H1 (cell line): ENCODE measurements around the gene NTRK2. TPM values are rescaled to one million over a fixed set of nuclear protein-coding genes. Genes with fewer than 3 reads are reported as not detected.

Experiments used
- CTCF ChIA-PET: fragments of 300-600 bp; sonication (Branson Sonifier 250); formaldehyde crosslinking; loops from one replicate; lab custom pipeline; 2021; ENCODE audit not compliant: partially characterized antibody; lab: Charles Lee
- POLR2A ChIA-PET: fragments of 300-600 bp; sonication (Branson Sonifier 250); formaldehyde crosslinking; loops from one replicate; lab custom pipeline; 2021; ENCODE audit warnings: inconsistent platforms; ENCODE audit not compliant: partially characterized antibody; lab: Charles Lee
- DNase-seq, 2 experiments: peaks; one replicate each; pipeline versions ENCODE4 v3.0.0 to v3.0.0-alpha.2; 2010 to 2022; ENCODE audit warnings: low spot score in 2 of 2, low read depth in 1 of 2, mixed read lengths in 1 of 2
- FAIRE-seq: peaks from 2 replicates; lab custom pipeline; 2011; peaks lifted over from hg19 to GRCh38; lab: Jason Lieb, UNC
- H2AFZ ChIP-seq: 2 replicates; pipeline ENCODE4 v1.8.1; 2012; ENCODE audit warnings: low read length, inconsistent platforms
- H2AK5ac ChIP-seq: 2 replicates; pipeline ENCODE4 v1.6.1; 2013; ENCODE audit warnings: low read depth, low read length
- H2BK120ac ChIP-seq: replicated peaks from 2 replicates; pipeline ENCODE3; 2013; ENCODE audit warnings: low read depth, low read length, inconsistent platforms
- H2BK12ac ChIP-seq: 2 replicates; pipeline ENCODE4 v1.6.1; 2013; ENCODE audit warnings: low read depth, low read length
- H2BK15ac ChIP-seq: 2 replicates; pipeline ENCODE4 v1.6.1; 2013; ENCODE audit warnings: low read length
- H2BK20ac ChIP-seq: 2 replicates; pipeline ENCODE4 v1.6.1; 2013; ENCODE audit warnings: low read length
- H2BK5ac ChIP-seq: 2 replicates; pipeline ENCODE4 v1.6.1; 2013; ENCODE audit warnings: low read depth, low read length
- H3K14ac ChIP-seq: 2 replicates; pipeline ENCODE4 v1.6.1; 2013; ENCODE audit warnings: inconsistent platforms; ENCODE audit not compliant: insufficient read length
- H3K18ac ChIP-seq: 2 replicates; pipeline ENCODE4 v1.6.1; 2013; ENCODE audit warnings: low read length; ENCODE audit errors: extremely low read depth
- H3K23ac ChIP-seq: 2 replicates; pipeline ENCODE4 v1.6.1; 2013; ENCODE audit warnings: inconsistent platforms; ENCODE audit not compliant: insufficient read length
- H3K23me2 ChIP-seq: 2 replicates; pipeline ENCODE4 v1.6.1; 2013; ENCODE audit warnings: low read depth, low read length
- H3K27ac ChIP-seq: 2 replicates; pipeline ENCODE4 v1.6.1; 2011; ENCODE audit warnings: low read depth, low read length, inconsistent platforms
- H3K27me3 ChIP-seq, 4 experiments: replicated peaks in 1 of 4; 1 replicate in 1 of 4; 2 replicates in 3 of 4; pipeline versions ENCODE4 v1.6.1 to v1.8.1; 2011 to 2013; ENCODE audit warnings: low read length in 3 of 4, mild to moderate bottlenecking in 3 of 4, inconsistent platforms in 2 of 4, mixed read lengths in 2 of 4, moderate library complexity in 1 of 4; ENCODE audit not compliant: control insufficient read depth in 3 of 4, insufficient read depth in 3 of 4; ENCODE audit errors: extremely low read depth in 1 of 4
- H3K36me3 ChIP-seq, 4 experiments: 2 replicates each; pipeline versions ENCODE4 v1.6.1 to v1.8.1; 2011 to 2013; ENCODE audit warnings: mild to moderate bottlenecking in 4 of 4, low read length in 3 of 4, moderate library complexity in 2 of 4, control low read depth in 1 of 4, inconsistent platforms in 1 of 4; ENCODE audit not compliant: insufficient read depth in 4 of 4, control insufficient read depth in 2 of 4
- H3K4ac ChIP-seq: replicated peaks from 2 replicates; pipeline ENCODE3; 2013; ENCODE audit warnings: low read length, low read depth, mixed read lengths, inconsistent platforms; ENCODE audit not compliant: insufficient read length
- H3K4me1 ChIP-seq, 4 experiments: replicated peaks in 1 of 4; 1 replicate in 1 of 4; 2 replicates in 3 of 4; pipeline versions ENCODE4 v1.6.1 to v1.8.1; 2011 to 2013; ENCODE audit warnings: low read length in 3 of 4, inconsistent platforms in 2 of 4, mixed read lengths in 1 of 4; ENCODE audit not compliant: insufficient read depth in 4 of 4, control insufficient read depth in 3 of 4
- H3K4me2 ChIP-seq, 2 experiments: 2 replicates each; pipeline versions ENCODE4 v1.6.1 to v1.8.1; 2011 to 2013; ENCODE audit warnings: low read depth in 2 of 2, low read length in 2 of 2, control low read depth in 1 of 2, inconsistent platforms in 1 of 2, mild to moderate bottlenecking in 1 of 2; ENCODE audit not compliant: insufficient read depth in 1 of 2
- H3K4me3 ChIP-seq, 4 experiments: fragments of 200-600, 300-600 bp in 1 of 4; sonication (generic), shearing (Covaris generic), sonication (Bioruptor Twin) in 1 of 4; 2 replicates each; pipeline versions ENCODE4 v1.5.1 to v1.8.1; 2011 to 2016; ENCODE audit warnings: low read length in 4 of 4, low read depth in 3 of 4, control low read depth in 2 of 4, inconsistent platforms in 2 of 4, mild to moderate bottlenecking in 2 of 4, mixed read lengths in 1 of 4, moderate library complexity in 1 of 4; ENCODE audit not compliant: insufficient read depth in 2 of 4; ENCODE audit errors: extremely low read depth in 1 of 4
- H3K56ac ChIP-seq: replicated peaks from 2 replicates; pipeline ENCODE3; 2013; ENCODE audit warnings: low read depth, mild to moderate bottlenecking, mixed read lengths, low read length, inconsistent platforms; ENCODE audit not compliant: insufficient read length
- H3K79me1 ChIP-seq: 2 replicates; pipeline ENCODE4 v1.6.1; 2013; ENCODE audit warnings: low read depth, low read length, control low read depth
- H3K79me2 ChIP-seq, 2 experiments: 2 replicates each; pipeline versions ENCODE4 v1.6.1 to v1.8.1; 2012 to 2013; ENCODE audit warnings: low read length in 2 of 2, mild to moderate bottlenecking in 2 of 2, inconsistent platforms in 1 of 2; ENCODE audit not compliant: insufficient read depth in 2 of 2, control insufficient read depth in 1 of 2
- H3K9ac ChIP-seq, 4 experiments: replicated peaks in 1 of 4; 1 replicate in 1 of 4; 2 replicates in 3 of 4; pipeline versions ENCODE4 v1.6.1 to v1.8.1; 2011 to 2013; ENCODE audit warnings: low read depth in 3 of 4, low read length in 3 of 4, control low read depth in 2 of 4, mild to moderate bottlenecking in 2 of 4, moderate library complexity in 2 of 4, inconsistent platforms in 1 of 4; ENCODE audit errors: extremely low read depth in 1 of 4
- H3K9me3 ChIP-seq, 2 experiments: 2 replicates each; pipeline versions ENCODE4 v1.6.1 to v1.8.1; 2012 to 2013; ENCODE audit warnings: mild to moderate bottlenecking in 2 of 2, moderate library complexity in 2 of 2, control low read depth in 1 of 2, inconsistent platforms in 1 of 2, low read depth in 1 of 2, low read length in 1 of 2, mixed read lengths in 1 of 2; ENCODE audit not compliant: insufficient read depth in 2 of 2
- H4K20me1 ChIP-seq, 2 experiments: replicated peaks in 1 of 2; 2 replicates each; pipeline versions ENCODE3 to v1.8.1; 2011 to 2013; ENCODE audit warnings: inconsistent platforms in 2 of 2, low read length in 2 of 2, mild to moderate bottlenecking in 1 of 2; ENCODE audit not compliant: insufficient read depth in 2 of 2, control insufficient read depth in 1 of 2
- H4K5ac ChIP-seq: 2 replicates; pipeline ENCODE4 v1.6.1; 2013; ENCODE audit warnings: low read length, low read depth, mixed read lengths, inconsistent platforms; ENCODE audit not compliant: insufficient read length
- H4K8ac ChIP-seq: 2 replicates; pipeline ENCODE4 v1.8.0; 2013; ENCODE audit warnings: mild to moderate bottlenecking, moderate library complexity, low read length, inconsistent platforms; ENCODE audit not compliant: insufficient read depth; ENCODE audit errors: extremely low read depth
- H4K91ac ChIP-seq: replicated peaks from 2 replicates; pipeline ENCODE3; 2013; ENCODE audit warnings: low read length, mixed read lengths, inconsistent platforms; ENCODE audit not compliant: insufficient read length
- BACH1 ChIP-seq: IDR thresholded peaks from 2 replicates; pipeline ENCODE4 v1.6.1; 2012; ENCODE audit warnings: low read length, improper control_type of control experiment
- BRCA1 ChIP-seq: IDR thresholded peaks from 2 replicates; pipeline ENCODE4 v1.6.1; 2012; ENCODE audit warnings: low read depth, low read length, improper control_type of control experiment
- CEBPB ChIP-seq: IDR thresholded peaks from 2 replicates; pipeline ENCODE4 v1.6.1; 2012; ENCODE audit warnings: low read depth, low read length
- CHD2 ChIP-seq: IDR thresholded peaks from 2 replicates; pipeline ENCODE4 v1.6.1; 2012; ENCODE audit warnings: low read length, improper control_type of control experiment
- EP300 ChIP-seq, 2 experiments: IDR thresholded peaks; 1 replicate in 1 of 2; 2 replicates in 1 of 2; pipeline ENCODE4 v1.6.1; 2011 to 2012; ENCODE audit warnings: low read depth in 2 of 2, low read length in 2 of 2, mild to moderate bottlenecking in 2 of 2, borderline replicate concordance in 1 of 2, inconsistent platforms in 1 of 2, moderate library complexity in 1 of 2
- GTF2F1 ChIP-seq: IDR thresholded peaks from 2 replicates; pipeline ENCODE4 v1.6.1; 2012; ENCODE audit warnings: low read depth, low read length, improper control_type of control experiment, borderline replicate concordance
- JUN ChIP-seq: IDR thresholded peaks from 2 replicates; pipeline ENCODE4 v1.6.1; 2011; ENCODE audit warnings: low read depth, mild to moderate bottlenecking, improper control_type of control experiment, low read length
- PHF8 ChIP-seq: fragments of 200-600 bp; sonication (generic); conservative IDR thresholded peaks from 2 replicates; pipeline ENCODE4 v1.7.1; 2012; ENCODE audit warnings: low read depth, mild to moderate bottlenecking, inconsistent platforms, low read length, moderate library complexity
- RFX5 ChIP-seq: IDR thresholded peaks from 2 replicates; pipeline ENCODE4 v1.6.1; 2011; ENCODE audit warnings: low read depth, low read length, improper control_type of control experiment, borderline replicate concordance
- SIX5 ChIP-seq: IDR thresholded peaks from 2 replicates; pipeline ENCODE4 v1.6.1; 2011; ENCODE audit warnings: mild to moderate bottlenecking, low read depth, low read length
- SP1 ChIP-seq: IDR thresholded peaks from 2 replicates; pipeline ENCODE4 v1.6.1; 2011; ENCODE audit warnings: low read depth, low read length
- SRF ChIP-seq: IDR thresholded peaks from 2 replicates; pipeline ENCODE4 v1.6.1; 2011; ENCODE audit warnings: mild to moderate bottlenecking, low read depth, low read length, moderate library complexity
- TBP ChIP-seq: IDR thresholded peaks from 2 replicates; pipeline ENCODE4 v1.6.1; 2011; ENCODE audit warnings: low read depth, low read length, improper control_type of control experiment
- USF2 ChIP-seq: IDR thresholded peaks from 2 replicates; pipeline ENCODE4 v1.6.1; 2011; ENCODE audit warnings: low read length, improper control_type of control experiment
- WGBS, 2 experiments: shearing (Covaris generic) in 1 of 2; methylation state at CpG; one replicate each; pipeline versions ENCODE4 v1.1.6 to v1.1.7; 2013 to 2015; ENCODE audit warnings: low lambda C conversion rate in 2 of 2, mixed read lengths in 2 of 2, inconsistent platforms in 1 of 2, low coverage in 1 of 2, missing lambda C conversion rate in 1 of 2; ENCODE audit not compliant: insufficient replicate concordance in 2 of 2, insufficient coverage in 1 of 2, insufficient read length in 1 of 2; ENCODE audit errors: extremely low coverage in 1 of 2, missing lambda C conversion rate in 1 of 2; 5-methylcytosine and 5-hydroxymethylcytosine counted together
- polyA plus RNA-seq, 7 experiments: library from polyadenylated mRNA; depleted of rRNA in 3 of 7; stranded (reverse) in 5 of 7; unstranded in 2 of 7; fragments of >200 nt in 5 of 7; fragments of 200-250 nt in 2 of 7; gene quantifications; 1 replicate in 5 of 7; 2 replicates in 1 of 7; 4 replicates in 1 of 7; pipeline versions ENCODE4 v1.2.1 to v1.2.3, GENCODE V29; 2011 to 2013; ENCODE audit warnings: missing spikeins in 2 of 7, mixed read lengths in 2 of 7
- total RNA-seq: library from RNA; stranded (reverse); fragmentation: NEBNext Ultra II Directional; extraction: Animal tissue kit (Norgen Biotek cat#: 25700); gene quantifications from 2 replicates; pipeline ENCODE4 v1.2.1, GENCODE V29; 2021
- TF ChIP-seq, protein P1 (sequence below): IDR thresholded peaks from 2 replicates; pipeline ENCODE4 v1.6.1; 2012; ENCODE audit warnings: inconsistent platforms

NTRK2 gene
- total and polyA plus RNA-seq, 2 of the 8 experiments (the other 6 are each of a cell fraction or from before 2014, with no cell fraction given): 0.03 to 0.04 TPM

DNA sequence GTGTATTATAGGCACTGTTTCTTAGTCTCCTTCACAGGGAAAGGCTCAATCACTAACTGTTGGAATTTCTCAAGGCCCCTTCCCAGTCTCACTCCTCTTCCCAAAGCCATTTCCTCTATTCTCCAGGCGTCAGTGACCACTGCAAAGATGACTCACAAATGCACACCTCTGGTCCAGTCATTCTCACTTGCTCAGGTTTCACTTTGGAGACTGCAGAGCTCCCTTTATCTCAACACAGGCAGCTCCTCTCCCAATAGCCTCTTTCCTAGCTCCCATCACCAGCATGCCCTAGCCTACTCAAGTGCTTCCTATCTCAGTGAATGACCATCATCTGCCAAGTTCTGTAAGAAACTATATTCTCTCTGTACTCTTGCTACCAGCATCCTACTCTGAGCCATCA lies 323.6 kb downstream of the NTRK2 start:
- Histone ChIP-seq H2AFZ (no peak overlapping the region), H3K79me1 (no peaks in the 10 kb centered on the region), H3K56ac (no peak overlapping the region), H3K4me3 (no peak overlapping the region), H3K23ac (no peak overlapping the region), H2AK5ac (no peak overlapping the region), H3K9ac (no peak overlapping the region), H3K27ac (no peak overlapping the region), H3K36me3 (no peaks in the 10 kb centered on the region), H3K27me3 (no peaks in the 10 kb centered on the region), H3K14ac (no peak overlapping the region), H4K5ac (no peak overlapping the region), H3K79me2 (no peaks in the 10 kb centered on the region), H2BK12ac (no peak overlapping the region), H2BK5ac (no peak overlapping the region), H4K20me1 (no peaks in the 10 kb centered on the region), H2BK15ac (no peak overlapping the region), H4K91ac (no peak overlapping the region), H3K4ac (no peak overlapping the region), H2BK120ac (no peak overlapping the region), H3K18ac (no peak overlapping the region), H4K8ac (no peak overlapping the region), H3K9me3 (no peaks in the 10 kb centered on the region), H3K4me2 (no peak overlapping the region), H3K23me2 (no peaks in the 10 kb centered on the region), H3K4me1 (no peaks in the 10 kb centered on the region; a peak in 1 of 7 replicates), H2BK20ac (no peak overlapping the region)
- FAIRE-seq: no peak
- DNase-seq: no peak
- ChIA-PET CTCF (interaction anchor here (1.2 to 1.5 kb wide), 2 partner anchors 22 to 26 kb away, joined by 4 to 5 read pairs; no protein-coding TSS in a partner anchor), POLR2A (no interaction called here)
- 95% methylated on average over 1 of the region's 1 CpG; no CpG with 5 or more reads in 1 of the 2 experiments for WGBS, 2 experiments
- no peak for TF ChIP-seq RFX5
- TF ChIP-seq BACH1: no peak
- no peak for TF ChIP-seq EP300 (IDR thresholded peaks at IDR 0.05; ENCODE audit: borderline replicate concordance in 1 of 2, low read depth in 2 of 2, low read length in 2 of 2)
- TF ChIP-seq, protein P1, sequence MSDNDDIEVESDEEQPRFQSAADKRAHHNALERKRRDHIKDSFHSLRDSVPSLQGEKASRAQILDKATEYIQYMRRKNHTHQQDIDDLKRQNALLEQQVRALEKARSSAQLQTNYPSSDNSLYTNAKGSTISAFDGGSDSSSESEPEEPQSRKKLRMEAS: no peak
- no peak for TF ChIP-seq USF2
- no peak for TF ChIP-seq PHF8
- no peak for TF ChIP-seq GTF2F1
- no peak for TF ChIP-seq CEBPB
- no peak for TF ChIP-seq BRCA1
- TF ChIP-seq SP1: no peak
- TF ChIP-seq JUN: no peak
- no peak for TF ChIP-seq CHD2
- TF ChIP-seq SIX5: no peak
- no peak for TF ChIP-seq TBP
- no peak for TF ChIP-seq SRF
